GM21786 (cell line): Measurements from ENCODE around the gene MYO5A.

Source experiments
- ATAC-seq: cut with Tn5 transposase; IDR thresholded peaks from one replicate; pipeline ENCODE4 v1.9.1; 2021; ENCODE audit not compliant: unreplicated experiment

Gene MYO5A

DNA sequence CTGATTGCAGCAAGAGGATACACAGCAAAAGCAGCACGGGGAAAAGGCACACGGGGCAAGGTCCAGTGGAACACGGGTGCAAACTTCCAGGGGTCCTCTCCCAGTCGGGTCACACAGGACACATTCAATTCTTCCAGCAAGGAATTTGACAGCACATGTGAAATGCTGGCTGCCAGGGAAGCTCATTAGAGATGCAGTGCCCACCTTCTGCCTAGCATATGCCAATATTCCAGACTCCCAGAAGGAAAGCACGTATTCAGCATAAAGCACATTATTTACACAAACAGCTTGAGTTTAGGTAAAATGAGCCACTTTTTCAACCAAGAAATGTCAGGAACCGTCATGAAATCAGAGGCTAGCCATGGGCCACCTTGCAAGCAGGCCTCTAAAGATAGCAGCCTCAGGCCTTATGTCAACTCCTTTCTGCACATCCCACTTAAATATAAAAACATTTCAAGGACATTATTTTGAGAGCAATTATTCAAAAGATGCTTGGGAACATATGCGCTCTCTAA lies 252.4 kb downstream of the MYO5A start:
- ATAC-seq: no peak

GRCh38 chr15:52263563-52264282 lies 265.0 kb downstream of the MYO5A start:
- no peak for ATAC-seq

- no peak for ATAC-seq
Observed at GRCh38 chr15:52262364-52262763, 266.3 kb downstream of the MYO5A start.

DNA sequence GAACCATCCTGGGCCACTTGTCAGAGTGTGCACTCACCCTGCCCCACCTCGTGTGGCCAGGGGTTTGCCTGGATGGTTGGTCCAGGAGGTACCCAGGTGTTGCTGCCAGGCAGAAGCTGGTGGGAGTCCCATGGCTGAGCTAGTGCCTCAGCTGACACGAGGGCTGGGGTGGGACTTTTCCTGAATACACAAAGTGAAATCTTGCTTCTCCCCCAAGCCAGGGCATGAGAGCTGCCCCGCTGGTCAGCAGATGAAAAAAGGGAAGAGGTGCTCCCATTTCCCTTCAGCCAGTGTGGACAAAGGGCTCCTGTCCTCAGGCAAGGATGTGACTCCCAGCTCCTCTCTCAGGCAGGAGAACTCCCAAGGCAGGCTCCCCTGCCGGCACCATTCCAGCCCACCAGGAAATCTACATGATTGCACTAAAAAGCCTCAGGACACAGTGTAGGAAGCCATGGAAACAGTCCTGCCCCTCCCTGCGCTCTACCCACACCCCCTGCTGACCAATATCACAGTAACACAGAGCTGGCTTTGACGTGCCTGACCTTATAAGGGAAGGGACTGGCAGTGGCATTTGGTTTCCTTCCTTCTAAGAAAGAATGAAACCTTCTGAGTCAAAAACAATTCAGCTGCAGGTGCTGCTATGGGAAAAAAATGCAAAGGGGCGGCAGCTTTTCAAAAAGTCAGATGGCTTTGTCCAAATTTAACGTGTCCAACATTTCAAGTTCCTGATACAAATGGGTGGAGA lies 267.0 kb downstream of the MYO5A start:
- ATAC-seq: peak; percentile 99

GRCh38 chr15:52261026-52261425 lies 267.7 kb downstream of the MYO5A start:
- no peak for ATAC-seq

DNA sequence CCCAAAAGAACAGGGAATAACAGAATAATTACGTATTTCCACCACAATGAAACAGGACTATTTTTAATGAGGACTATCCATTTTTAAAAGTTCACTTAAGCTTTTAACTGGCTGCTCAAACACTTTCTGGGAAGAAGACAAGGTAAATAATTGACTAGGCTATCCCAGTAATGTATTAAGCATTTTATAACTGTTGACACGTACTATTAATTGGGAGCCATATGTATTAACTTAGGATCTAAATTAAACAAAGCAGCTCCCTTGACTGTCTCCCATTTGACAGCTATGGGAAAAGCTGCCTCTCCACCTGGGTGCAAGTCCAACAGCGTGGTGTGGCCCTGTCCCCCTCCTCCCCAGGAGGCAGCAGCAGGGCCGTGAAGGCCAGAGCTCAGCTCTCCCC lies 269.2 kb downstream of the MYO5A start:
- no peak for ATAC-seq

GRCh38 chr15:52258461-52258860 lies 270.2 kb downstream of the MYO5A start:
- ATAC-seq: no peak

- no peak for ATAC-seq
Observed at GRCh38 chr15:52257734-52258062, 271.0 kb downstream of the MYO5A start.
